Measurements from ENCODE around the gene PBX3.
"Not testable (repeated sequence)": the region's sequence is repeated elsewhere in the genome, so short reads cannot be mapped to it uniquely, and the experiment has no call there.

Gene PBX3

GRCh38 chr9:125779220-125779565, 32.0 kb downstream of the PBX3 start:
- DNase-seq: not testable (repeated sequence)

- DNase-seq: no peak
These were observed 35.5 kb downstream of the PBX3 start for GRCh38 chr9:125782718-125783117.

GRCh38 chr9:125784286-125785049, 37.3 kb downstream of the PBX3 start:
- no peak for DNase-seq

GRCh38 chr9:125785248-125785751, 38.1 kb downstream of the PBX3 start:
- DNase-seq: no peak

DNA sequence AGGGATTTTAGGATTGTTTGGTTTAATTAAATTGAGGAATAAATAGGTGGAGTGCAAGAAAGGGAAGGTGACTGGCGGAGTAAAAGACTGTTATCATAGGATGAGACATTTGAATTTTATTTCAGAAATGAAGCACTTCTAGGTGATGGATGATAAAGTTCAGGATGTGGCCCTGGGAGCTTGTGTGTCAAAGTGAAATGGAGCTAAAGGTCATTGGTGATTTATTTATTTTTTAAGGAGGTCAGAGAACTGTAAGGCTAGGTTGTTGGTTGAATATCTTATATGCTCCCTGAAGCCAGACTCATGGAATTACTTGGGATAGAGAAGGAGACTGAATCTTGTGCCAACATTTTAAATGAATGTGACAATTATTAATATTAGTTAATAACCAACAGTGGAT, 40.5 kb downstream of the PBX3 start:
- DNase-seq: no peak

GRCh38 chr9:125789196-125789595, 42.0 kb downstream of the PBX3 start:
- DNase-seq: no peak

DNA sequence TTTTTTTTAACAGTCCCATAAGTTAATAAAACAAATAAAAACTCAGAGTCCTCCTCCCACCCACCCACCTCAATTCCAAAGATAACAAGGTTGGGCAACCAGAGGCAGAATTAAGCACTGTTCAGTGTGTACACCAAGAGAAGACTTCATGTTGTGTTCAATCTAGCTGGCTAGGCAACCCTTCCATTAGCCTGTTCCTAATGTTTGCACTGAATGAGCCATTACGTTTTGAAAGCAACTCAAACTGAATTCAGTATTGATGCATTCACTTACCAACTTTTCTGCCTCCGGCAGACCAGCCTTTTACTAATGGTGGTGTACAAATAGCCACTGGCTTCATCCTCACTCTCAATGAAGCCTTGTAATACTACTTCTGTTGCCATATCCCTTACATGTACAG, 47.5 kb downstream of the PBX3 start:
- DNase-seq: peak; percentile 1

GRCh38 chr9:125795970-125796596, 48.9 kb downstream of the PBX3 start:
- DNase-seq: no peak

DNA sequence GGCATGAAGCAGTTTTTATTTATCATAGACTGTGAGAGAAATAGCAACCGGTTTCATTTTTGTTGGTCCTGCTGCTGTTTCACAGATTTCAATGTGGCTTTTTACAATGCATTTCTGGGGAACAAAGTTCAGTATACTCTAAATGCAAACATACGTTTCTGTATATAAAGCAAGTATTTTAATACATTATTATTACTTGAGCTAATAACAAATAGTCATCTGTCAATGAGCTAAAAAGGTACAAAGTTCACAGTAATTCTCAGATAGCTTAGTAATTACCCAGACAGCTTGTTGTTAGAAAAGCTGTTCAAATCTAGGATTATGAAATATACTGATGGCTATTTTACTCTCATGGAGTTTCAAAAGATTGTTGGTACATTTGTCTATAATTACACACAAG, 50.8 kb downstream of the PBX3 start:
- DNase-seq: no peak

DNA sequence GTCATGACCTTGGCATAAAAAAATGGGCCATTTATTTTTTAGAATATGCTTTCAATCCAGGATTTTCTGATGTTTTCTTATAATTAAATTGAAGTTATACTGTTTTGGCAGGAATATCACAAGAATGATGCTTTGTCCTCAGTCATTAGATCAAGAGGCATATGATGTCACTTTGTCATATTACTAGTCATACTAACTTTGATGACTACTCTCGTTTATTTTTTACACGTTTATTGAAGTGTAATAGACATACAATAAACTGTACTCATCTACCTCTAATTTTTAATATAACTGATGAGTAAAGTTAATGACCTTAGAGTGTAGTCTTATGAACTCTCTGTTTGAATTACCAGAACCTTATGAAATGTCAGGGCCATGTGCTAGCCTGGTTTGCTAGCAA, 56.4 kb downstream of the PBX3 start:
- DNase-seq: no peak

GRCh38 chr9:125805057-125805456, 57.9 kb downstream of the PBX3 start:
- DNase-seq: no peak

DNA sequence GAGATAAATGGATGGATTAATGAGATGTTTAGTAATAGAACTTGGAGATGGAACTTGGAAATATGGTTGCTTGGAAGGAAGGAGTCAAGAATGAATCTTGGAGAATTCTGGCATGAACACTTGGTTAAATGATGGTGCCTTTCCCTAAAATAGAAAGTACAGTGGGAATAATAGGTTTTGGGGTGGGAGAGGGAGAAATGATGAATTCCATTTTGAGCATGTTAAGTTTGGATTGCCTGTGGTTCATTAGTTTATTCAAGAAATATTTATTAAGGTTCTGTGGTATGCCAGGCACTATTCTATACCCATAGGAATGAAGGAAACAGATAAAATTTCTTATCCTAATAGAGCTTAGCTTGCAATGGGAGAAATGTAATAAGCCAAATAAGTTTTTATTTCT, 58.4 kb downstream of the PBX3 start:
- no peak for DNase-seq

- DNase-seq: no peak
These were observed 59.9 kb downstream of the PBX3 start for GRCh38 chr9:125807079-125807478.

GRCh38 chr9:125810161-125810560, 63.0 kb downstream of the PBX3 start:
- no peak for DNase-seq

- no peak for DNase-seq
These were observed 63.8 kb downstream of the PBX3 start for GRCh38 chr9:125811002-125811401.

- no peak for DNase-seq
These were observed 65.2 kb downstream of the PBX3 start for GRCh38 chr9:125812403-125812802.

- DNase-seq: no peak
These were observed 68.4 kb downstream of the PBX3 start for GRCh38 chr9:125815568-125815967.

DNA sequence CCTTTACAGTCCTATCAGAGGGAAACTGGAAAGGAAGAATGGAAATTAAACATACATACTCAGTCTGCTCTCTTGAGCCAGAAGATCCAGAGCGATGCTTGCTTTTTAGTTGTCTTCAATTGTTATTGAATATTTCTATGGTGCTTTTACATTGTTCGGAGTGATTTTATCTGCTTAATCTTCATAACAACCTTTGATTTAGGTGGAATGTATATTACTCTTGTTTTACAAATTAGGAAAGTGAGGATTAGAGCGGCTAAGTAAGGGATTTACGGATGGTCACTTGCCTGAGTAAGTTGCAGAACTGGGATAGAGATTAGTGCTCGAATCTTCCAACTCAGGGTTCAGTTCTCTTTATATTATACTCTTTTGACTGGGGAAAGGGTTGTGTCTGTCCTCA, 69.1 kb downstream of the PBX3 start:
- no peak for DNase-seq

DNA sequence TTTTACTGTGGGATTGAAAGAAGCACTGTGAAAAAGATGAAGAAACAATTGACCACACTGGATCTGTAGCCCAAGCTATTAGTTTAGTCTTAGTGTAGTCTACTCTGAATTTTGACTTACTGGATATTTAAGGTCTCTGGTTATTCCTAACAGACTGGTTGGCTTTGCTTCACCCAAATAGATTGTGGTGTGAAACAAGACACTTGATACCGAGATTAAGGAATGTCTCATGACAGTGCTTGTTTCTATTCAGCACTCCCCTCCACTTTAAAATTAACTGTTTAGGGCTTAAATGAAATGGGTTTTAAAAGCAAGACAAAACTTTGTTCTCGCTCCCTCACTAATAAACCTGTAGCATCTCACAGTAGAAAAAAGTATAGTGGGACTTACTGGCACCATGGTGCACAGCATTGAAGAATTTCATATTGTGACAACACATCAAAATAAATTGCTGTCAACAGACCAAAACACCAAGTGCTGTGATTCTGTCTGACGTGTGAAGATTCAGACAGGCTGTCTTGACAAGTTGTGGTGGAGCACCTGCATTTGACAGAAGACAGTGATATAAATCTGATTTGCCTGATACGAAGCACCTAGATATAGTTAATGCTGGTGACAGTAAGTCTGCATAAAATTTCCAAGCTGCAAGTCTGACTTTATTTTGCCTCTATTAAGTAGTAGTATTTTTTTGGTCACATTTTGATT, 73.1 kb downstream of the PBX3 start:
- no peak for DNase-seq

- DNase-seq: no peak
These were observed 73.9 kb downstream of the PBX3 start for GRCh38 chr9:125821078-125821477.

DNA sequence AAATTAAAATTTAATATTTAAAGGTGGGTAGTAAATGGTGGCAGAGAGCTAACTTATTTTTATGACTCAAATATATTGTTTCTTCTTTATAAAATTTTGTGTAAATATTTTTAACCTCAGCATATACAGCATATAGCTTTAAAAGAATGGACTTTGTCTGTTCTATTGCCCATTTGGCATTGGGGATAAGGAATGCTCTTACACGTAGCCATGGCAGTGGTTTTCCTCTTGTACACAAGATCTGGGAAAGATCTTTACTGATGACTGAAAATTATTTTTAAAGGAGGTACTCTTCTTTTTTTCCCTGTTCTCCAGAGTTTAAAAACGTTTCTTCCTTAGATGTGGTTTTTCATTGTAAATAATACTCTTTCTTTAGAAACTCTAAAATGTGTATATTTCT, 75.0 kb downstream of the PBX3 start:
- no peak for DNase-seq

DNA sequence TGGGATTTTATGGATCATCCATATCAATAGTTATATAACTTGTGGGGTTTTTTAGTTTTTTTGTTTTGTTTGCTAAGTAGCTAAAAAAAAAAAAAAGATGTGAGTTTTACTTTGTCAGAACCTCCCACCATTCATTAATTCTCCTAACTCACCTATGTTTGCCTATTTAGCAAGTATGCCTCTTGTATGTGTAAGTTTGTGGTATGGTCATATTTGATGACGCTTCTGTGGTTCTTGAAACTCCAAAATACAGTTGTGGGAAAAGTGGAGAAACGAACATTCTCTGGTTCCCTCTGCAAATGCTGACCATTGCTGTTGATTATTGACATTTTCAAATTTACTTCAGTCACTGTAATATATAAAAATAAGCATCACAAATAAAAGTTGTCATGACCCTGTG, 75.7 kb downstream of the PBX3 start:
- DNase-seq: no peak

DNA sequence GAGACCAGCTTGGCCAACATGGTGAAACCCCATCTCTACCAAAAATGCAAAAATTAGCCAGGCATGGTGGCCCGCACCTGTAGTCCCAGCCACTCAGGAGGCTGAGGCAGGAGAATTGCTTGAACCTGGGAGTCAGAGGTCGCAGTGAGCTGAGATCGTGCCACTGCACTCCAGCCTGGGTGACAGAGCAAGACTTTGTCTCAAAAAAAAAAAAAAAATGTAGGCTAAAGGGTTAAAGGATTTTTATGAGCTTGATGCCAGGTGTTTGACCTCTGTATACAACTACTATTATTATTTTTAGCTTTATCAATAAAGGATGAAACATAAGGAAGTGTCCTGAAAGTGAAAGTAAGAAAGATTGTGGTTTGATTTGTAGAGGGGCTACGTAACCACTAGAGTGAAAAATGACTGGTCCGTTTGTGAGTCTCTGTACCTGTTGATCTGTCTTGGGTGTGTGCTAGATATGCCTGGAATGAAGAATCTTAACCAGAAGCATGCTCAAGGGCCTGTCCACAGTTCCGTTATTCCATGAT, 76.8 kb downstream of the PBX3 start:
- not testable (repeated sequence) for DNase-seq

- DNase-seq: no peak
These were observed 78.6 kb downstream of the PBX3 start for GRCh38 chr9:125825762-125826161.

All from NCI-H1092 (cell line).